ENCODE results near the gene REC114. TPM values are rescaled to one million over a fixed set of nuclear protein-coding genes. Genes with fewer than 3 reads are reported as not detected.

Gene REC114
- total RNA-seq, 1 donor from 2014 or later = not detected

DNA sequence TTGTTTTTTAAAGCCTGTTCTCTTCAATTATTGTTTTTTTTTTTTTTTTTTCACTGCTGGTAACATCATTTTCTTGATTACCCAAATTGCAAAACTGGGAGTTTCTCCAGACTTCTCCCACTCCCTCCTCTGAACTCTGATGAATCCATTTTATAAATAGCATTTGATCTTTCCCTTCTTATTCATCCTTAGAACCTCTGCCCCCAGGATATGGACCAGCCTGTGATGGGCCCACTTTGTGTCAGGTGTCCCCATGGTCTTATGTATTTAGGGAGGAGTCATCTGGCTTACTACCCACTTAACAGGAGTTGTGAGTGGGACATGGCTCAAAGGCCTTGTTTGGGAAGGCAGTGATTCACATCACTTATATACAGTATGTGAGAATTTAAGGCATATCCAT lies 57.7 kb downstream of the REC114 start:
- TF ChIP-seq, protein P1, sequence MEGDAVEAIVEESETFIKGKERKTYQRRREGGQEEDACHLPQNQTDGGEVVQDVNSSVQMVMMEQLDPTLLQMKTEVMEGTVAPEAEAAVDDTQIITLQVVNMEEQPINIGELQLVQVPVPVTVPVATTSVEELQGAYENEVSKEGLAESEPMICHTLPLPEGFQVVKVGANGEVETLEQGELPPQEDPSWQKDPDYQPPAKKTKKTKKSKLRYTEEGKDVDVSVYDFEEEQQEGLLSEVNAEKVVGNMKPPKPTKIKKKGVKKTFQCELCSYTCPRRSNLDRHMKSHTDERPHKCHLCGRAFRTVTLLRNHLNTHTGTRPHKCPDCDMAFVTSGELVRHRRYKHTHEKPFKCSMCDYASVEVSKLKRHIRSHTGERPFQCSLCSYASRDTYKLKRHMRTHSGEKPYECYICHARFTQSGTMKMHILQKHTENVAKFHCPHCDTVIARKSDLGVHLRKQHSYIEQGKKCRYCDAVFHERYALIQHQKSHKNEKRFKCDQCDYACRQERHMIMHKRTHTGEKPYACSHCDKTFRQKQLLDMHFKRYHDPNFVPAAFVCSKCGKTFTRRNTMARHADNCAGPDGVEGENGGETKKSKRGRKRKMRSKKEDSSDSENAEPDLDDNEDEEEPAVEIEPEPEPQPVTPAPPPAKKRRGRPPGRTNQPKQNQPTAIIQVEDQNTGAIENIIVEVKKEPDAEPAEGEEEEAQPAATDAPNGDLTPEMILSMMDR (IDR thresholded peaks at IDR 0.05; ENCODE audit: insufficient read depth, low read length, poor library complexity, severe bottlenecking) = no peak
- no peak overlapping the region for H3K4me3 ChIP-seq (ENCODE audit: low read depth, low read length)
- no peaks in the 10 kb centered on the region for H3K36me3 ChIP-seq (ENCODE audit: control insufficient read depth, insufficient read depth, low read length)
- H3K27me3 ChIP-seq (ENCODE audit: control insufficient read depth, insufficient read depth, low read length) = no peaks in the 10 kb centered on the region
- DNase-seq (ENCODE audit: low read depth) = no peak

DNA sequence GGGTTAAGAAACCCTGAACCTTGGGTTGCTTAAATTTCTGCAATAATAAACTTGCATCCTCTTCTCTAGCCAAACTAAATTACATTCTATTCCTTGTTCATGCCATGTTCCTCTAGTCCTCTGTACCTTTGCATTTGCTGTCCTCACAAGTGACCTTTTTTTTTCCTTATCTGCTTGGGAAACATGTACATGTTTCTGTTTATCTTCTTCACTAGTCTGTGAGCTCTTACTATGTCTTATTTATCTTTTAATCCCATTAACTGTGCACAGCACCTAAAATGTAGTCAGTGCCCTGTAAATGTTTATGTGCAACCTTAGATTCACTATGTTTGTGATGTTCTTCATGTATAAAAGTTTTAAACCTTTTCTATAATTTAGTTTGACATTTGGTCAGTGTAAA lies 61.9 kb downstream of the REC114 start:
- no peak for DNase-seq (ENCODE audit: low read depth)
- Histone ChIP-seq H3K27me3 (ENCODE audit: control insufficient read depth, insufficient read depth, low read length) (no peaks in the 10 kb centered on the region), H3K4me3 (ENCODE audit: low read depth, low read length) (no peak overlapping the region), H3K36me3 (ENCODE audit: control insufficient read depth, insufficient read depth, low read length) (no peaks in the 10 kb centered on the region)
- TF ChIP-seq, protein P1 (IDR thresholded peaks at IDR 0.05; ENCODE audit: insufficient read depth, low read length, poor library complexity, severe bottlenecking) = no peak

DNA sequence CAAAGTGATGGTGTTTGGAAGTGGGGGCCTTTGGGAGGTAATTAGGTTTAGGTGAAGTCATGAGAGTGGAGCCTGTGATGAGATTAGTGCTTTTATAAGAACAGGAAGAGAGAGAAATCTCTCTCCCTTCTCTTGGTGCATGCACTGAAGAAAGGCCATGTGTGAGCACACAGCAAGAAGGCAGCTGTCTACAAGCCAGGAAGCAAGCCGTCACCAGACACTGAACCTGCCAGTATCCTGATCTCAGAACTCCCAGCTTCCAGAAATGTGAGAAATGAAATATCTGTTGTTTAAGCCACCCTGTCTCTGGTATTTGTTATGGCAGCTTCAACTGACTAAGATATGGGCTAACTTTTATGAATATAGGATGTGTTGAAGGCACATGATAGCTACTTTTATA lies 72.6 kb downstream of the REC114 start:
- H3K27me3 ChIP-seq (ENCODE audit: control insufficient read depth, insufficient read depth, low read length) = no peaks in the 10 kb centered on the region
- DNase-seq (ENCODE audit: low read depth) = no peak
- no peak overlapping the region for H3K4me3 ChIP-seq (ENCODE audit: low read depth, low read length)
- H3K36me3 ChIP-seq (ENCODE audit: control insufficient read depth, insufficient read depth, low read length) = no peaks in the 10 kb centered on the region
- TF ChIP-seq, protein P1 (IDR thresholded peaks at IDR 0.05; ENCODE audit: insufficient read depth, low read length, poor library complexity, severe bottlenecking) = no peak

DNA sequence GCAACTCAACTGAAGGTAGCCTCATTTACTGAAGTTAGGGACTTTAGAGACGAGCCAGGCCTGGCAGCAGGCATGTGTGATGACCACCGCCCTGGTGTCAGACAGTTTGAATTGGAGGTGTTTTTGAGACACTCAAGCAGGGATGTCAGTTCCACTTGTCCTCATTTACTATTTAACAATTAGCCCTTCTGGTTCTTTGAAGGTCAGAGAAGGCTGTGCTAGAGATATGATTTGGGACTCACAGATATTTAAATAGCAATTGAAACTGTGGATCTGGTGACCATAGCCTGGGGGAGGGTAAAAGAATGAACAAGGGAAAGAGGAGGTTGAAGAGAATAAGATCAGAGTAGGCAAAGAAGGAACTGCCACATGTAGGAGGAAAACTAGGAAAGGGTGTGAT lies 74.6 kb downstream of the REC114 start:
- H3K4me3 ChIP-seq (ENCODE audit: low read depth, low read length) = no peak overlapping the region
- no peaks in the 10 kb centered on the region for H3K36me3 ChIP-seq (ENCODE audit: control insufficient read depth, insufficient read depth, low read length)
- TF ChIP-seq, protein P1 (IDR thresholded peaks at IDR 0.05; ENCODE audit: insufficient read depth, low read length, poor library complexity, severe bottlenecking) = no peak
- H3K27me3 ChIP-seq (ENCODE audit: control insufficient read depth, insufficient read depth, low read length) = no peaks in the 10 kb centered on the region
- no peak for DNase-seq (ENCODE audit: low read depth)

DNA sequence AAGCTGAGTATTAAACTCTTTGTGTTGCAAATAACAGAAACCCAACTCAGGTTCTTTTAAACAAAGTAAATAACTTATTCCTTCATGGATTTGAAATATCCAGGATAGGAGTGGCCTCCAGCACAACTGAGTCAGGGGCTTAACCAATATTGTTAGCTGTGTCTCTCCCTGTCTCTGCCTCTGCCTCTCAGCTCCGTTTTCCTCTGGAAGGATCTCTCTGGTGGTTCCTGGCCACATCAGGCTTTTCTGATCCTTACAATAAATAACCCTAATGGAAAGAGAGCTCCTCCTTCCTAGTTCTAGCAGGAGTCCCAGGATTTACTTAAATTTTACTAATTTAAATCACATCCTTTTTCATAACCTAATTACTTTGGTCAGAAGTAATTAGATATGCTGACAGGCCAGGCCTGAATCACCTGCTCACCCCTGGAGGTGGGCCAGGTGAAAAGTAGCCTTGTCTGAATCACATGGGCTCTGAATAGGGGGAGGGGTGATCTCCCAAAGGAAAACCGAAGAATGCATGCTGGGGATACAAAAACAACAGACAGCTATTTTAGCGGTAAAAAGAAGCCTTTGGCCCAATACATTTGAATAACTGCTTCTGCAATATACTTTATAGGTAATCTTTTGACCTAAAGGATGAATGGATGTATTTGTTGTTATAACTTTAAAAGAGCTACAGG lies 75.4 kb downstream of the REC114 start:
- no peak overlapping the region for H3K4me3 ChIP-seq (ENCODE audit: low read depth, low read length)
- H3K36me3 ChIP-seq (ENCODE audit: control insufficient read depth, insufficient read depth, low read length) = no peaks in the 10 kb centered on the region
- DNase-seq (ENCODE audit: low read depth) = no peak
- TF ChIP-seq, protein P1 (IDR thresholded peaks at IDR 0.05; ENCODE audit: insufficient read depth, low read length, poor library complexity, severe bottlenecking) = no peak
- H3K27me3 ChIP-seq (ENCODE audit: control insufficient read depth, insufficient read depth, low read length) = no peaks in the 10 kb centered on the region
